GM19397 (cell line): Measurements from ENCODE around the gene ZNF331.

Experiments used
- ATAC-seq: cut with Tn5 transposase; IDR thresholded peaks from one replicate; pipeline ENCODE4 v1.9.1; 2021; ENCODE audit warnings: mild to moderate bottlenecking, moderate library complexity; ENCODE audit not compliant: unreplicated experiment

ZNF331 gene

GRCh38 chr19:53520547-53521372, 17.2 kb upstream of the ZNF331 start:
- ATAC-seq, result peak; percentile 98

- ATAC-seq, result no peak
Observed at GRCh38 chr19:53521373-53522202, 16.4 kb upstream of the ZNF331 start.

GRCh38 chr19:53525922-53526321, 12.0 kb upstream of the ZNF331 start:
- no peak for ATAC-seq

GRCh38 chr19:53530622-53531021, 7.3 kb upstream of the ZNF331 start:
- ATAC-seq, result no peak

GRCh38 chr19:53531457-53531856, 6.5 kb upstream of the ZNF331 start:
- no peak for ATAC-seq

GRCh38 chr19:53532362-53532761, 5.6 kb upstream of the ZNF331 start:
- ATAC-seq, result no peak

GRCh38 chr19:53536225-53536548, 1.8 kb upstream of the ZNF331 start:
- no peak for ATAC-seq

- ATAC-seq, result no peak
Observed at GRCh38 chr19:53537121-53537520, 824 bp upstream of the ZNF331 start.

GRCh38 chr19:53538378-53539109, 599 bp downstream of the ZNF331 start:
- no peak for ATAC-seq

GRCh38 chr19:53540091-53540490, 2.1 kb downstream of the ZNF331 start:
- no peak for ATAC-seq

- ATAC-seq, result no peak
Observed at GRCh38 chr19:53541971-53542370, 4.0 kb downstream of the ZNF331 start.

GRCh38 chr19:53545271-53546065, 7.5 kb downstream of the ZNF331 start:
- ATAC-seq, result no peak

GRCh38 chr19:53546758-53547513, 9.0 kb downstream of the ZNF331 start:
- ATAC-seq, result no peak

GRCh38 chr19:53549340-53549739, 11.4 kb downstream of the ZNF331 start:
- ATAC-seq, result no peak

GRCh38 chr19:53552001-53552721, 14.2 kb downstream of the ZNF331 start:
- ATAC-seq, result no peak

- ATAC-seq, result no peak
Observed at GRCh38 chr19:53553156-53553555, 15.2 kb downstream of the ZNF331 start.

GRCh38 chr19:53553865-53554791, 16.2 kb downstream of the ZNF331 start:
- ATAC-seq, result peak; percentile 77

GRCh38 chr19:53554804-53555203, 16.9 kb downstream of the ZNF331 start:
- ATAC-seq, result no peak
